Fibroblast of the conjunctiva (primary cell): ENCODE measurements around the gene IRAK3.
"Not testable (repeated sequence)": the region's sequence is repeated elsewhere in the genome, so short reads cannot be mapped to it uniquely, and the experiment has no call there.

Experiments used
- DNase-seq: peaks from one replicate; pipeline ENCODE4 v3.0.0-alpha.2; 2010; ENCODE audit warnings: low read depth

The IRAK3 gene

DNA sequence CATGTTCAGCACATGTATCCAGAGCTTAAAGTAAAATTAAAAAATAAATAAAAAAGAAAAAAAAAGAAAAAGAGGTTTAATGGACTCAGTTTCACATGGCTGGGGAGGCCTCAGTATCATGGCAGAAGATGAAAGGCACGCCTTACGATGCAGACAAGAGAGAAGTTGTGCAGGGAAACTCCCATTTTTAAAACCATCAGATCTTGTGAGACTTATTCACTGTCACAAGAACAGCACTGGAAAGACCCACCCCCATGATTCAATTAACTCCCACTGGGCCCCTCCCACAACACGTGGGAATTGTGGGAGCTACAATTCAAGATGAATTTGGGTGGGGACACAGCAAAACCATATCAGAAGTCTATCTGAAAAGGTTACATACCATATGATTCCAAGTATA, 24.0 kb downstream of the IRAK3 start:
- not testable (repeated sequence) for DNase-seq

DNA sequence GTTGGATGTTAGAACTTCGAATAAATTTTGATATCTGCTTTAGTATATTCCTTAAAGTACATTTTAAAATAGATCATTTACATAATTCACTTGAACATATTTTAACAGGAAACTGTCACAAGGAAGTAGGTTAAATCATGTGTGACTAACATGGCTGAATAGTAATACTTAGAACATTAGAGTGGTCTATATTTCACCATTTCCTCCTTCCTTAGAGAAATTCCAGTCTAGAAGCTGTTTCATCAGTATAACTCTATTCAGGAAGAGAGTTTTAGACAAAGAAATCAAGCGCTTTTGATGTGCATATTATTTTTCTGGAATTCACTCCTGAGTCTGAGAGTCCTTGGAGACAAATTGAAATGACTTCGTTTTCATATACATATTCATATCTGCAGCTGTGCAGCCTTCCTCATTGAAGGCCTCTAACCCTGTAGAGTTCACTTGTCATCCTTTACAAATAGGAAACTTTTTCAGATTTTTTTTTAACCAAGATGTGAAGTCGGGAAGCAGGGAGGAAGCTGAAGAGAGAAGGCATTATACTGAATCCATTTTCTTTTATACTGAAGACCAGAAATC, 28.4 kb downstream of the IRAK3 start:
- DNase-seq: no peak

GRCh38 chr12:66228462-66228861, 39.4 kb downstream of the IRAK3 start:
- no peak for DNase-seq

DNA sequence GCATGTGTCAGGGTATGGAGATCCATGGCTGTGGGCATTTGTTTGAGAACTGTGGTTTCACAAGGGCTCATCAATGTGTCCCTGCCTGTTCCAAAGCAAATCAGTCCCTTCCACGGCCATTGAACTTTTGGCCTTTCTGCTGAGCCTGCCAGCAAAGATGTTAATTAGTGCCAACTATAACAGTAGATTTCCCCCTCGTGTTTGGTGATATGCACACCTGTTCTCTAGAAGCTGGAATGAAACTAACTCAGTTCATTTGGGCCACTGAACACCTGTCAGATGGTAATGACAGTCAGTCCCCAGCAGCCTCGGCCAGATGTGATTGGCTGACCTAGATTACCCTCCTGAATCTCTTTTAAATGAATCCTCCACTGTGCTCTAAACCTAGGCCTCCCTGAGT, 43.2 kb downstream of the IRAK3 start:
- no peak for DNase-seq

DNA sequence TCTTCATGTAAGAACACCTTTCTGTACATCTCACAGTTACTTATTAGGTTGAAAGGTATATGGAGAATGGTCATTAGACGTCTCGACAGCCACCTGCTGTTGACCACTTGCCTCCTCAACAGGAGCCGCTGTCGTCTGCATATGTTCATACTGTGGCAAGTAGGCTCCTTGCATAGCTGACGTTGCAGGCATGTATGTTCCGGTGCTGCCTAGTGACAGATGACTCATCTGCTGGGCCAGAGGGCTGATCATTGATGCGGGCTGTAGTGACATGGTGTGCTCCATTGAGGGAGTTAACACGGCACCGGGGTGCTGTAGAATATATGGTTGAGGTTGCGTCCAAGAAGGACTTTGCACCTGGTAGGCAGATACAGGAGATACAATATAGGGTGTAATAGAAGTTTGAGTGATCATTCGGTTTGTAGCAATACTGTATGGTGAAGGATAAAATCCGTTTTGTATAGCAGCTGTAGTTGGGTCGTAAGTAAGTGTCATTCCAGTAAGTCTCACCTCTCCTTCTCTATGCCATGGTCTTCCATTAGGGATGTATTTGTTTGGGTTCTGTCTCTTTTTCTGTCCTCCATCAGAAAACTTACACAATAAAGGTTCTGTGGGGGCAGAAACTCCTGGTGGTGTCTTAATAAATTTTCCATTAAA, 45.2 kb downstream of the IRAK3 start:
- DNase-seq: not testable (repeated sequence)

- DNase-seq: peak; percentile 28
Measured at GRCh38 chr12:66234773-66235625, 46.0 kb downstream of the IRAK3 start.

DNA sequence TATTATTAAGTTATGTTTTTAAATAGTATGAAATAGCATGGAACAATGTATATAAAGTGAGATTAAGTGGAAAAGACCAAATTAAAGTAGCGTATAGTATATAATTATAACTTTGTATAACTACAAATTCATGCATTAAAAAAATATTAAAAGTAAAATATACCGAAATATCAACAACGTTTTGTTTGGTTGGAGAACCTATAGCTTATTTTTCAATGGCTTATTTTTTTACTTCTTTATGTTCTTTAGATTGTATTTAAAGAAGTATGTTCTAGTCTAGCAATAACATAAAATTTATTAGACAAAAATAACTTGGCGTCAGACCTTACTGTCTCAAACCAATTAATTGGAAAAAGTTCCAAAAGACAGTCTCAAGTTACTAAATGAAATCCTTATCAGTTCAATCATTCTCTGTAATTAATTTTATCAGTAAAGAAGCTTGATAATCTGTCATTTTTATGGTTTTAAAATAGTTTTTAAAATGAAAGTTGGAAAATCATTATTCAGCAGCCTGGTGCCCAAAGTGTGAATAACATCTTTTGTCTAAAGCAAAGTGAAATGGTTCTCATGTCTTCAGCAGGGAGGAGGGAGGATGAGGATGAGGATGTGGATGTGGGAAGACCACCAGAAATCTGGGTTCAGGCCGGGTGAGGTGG, 46.7 kb downstream of the IRAK3 start:
- no peak for DNase-seq

DNA sequence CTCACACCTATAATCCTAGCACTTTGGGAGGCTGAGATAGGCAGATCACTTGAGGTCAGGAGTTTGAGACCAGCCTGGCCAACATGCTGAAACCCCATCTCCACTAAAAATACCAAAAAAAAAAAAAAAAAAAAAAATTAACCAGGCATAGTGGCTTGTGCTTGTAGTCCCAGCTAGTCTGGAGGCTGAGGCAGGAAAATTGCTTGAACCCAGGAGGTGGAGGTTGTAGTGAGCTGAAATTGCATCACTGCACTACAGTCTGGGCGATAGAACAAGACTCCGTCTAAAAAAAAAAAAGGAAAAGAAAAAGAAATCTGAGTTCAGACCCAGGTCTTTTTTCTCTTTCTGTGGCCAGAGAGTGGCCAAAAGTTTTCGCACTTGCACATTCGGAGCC, 47.3 kb downstream of the IRAK3 start:
- not testable (repeated sequence) for DNase-seq

DNA sequence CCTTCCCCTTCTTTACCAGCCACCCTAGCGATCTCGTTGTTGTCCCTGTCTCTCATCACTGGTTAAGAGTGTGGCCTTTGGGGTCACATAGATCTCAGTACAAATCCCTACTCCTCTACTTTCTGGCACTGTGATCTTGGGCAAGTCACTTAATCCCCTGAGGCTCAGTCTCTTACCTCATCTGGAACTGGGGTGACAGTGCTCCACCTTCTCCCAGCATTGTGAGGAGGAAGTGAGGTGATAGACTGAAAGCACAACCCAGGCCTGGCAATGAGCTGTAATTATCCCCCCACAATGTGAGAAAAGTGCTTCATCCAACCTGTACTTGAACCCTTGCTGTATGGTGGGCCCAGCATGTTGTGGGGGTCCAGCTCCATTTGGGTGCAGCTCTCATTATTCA, 48.0 kb downstream of the IRAK3 start:
- DNase-seq: no peak

- DNase-seq: no peak
Measured at GRCh38 chr12:66237505-66238175, 48.6 kb downstream of the IRAK3 start.

- DNase-seq: no peak
Measured at GRCh38 chr12:66239295-66239694, 50.3 kb downstream of the IRAK3 start.

GRCh38 chr12:66240096-66240820, 51.2 kb downstream of the IRAK3 start:
- no peak for DNase-seq

DNA sequence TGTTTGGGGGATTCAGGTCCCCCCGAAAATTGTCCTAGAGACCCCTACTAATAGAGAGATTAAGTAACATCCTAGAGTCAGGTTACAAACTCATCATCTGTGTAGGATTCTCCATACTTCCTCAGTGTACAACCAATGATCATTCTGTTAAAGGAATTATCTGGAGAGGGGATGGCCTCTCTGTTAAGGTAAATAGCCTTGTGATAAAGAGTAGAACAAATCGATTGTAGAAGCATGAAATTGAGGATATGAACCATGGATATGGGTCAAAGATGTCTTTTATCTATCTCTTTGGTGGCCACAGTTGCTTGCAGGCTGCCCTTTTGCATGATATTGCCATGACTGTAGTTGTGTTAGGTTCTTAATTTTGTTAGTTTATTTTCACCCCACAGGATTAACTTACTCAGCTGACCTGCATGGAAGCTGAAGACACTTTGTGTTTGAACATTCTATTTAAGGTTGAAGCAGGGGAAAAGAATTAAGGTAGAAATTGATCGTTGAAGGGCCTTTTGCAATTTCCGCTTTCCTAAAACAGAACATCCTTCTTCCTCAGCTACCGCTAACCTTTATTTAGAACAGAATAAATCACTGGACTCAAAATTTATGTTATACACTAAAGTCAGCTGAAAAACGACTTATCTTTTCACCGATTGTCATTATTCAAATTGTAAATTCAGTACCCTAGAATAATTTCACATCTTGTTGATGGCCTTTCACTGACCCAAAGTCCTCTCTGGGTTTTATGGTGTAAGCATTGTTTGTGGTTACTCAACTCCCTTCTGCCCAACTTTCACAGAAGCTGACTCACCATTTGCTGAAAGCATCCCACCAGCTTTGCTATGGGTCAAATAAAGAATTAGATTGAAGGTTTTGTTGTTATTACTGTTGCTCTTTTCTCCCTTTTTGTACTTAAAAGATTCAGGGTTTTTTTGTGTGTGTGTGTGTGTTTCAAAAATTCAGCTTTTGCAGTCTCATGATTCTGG, 52.3 kb downstream of the IRAK3 start:
- peak; percentile 86 for DNase-seq

DNA sequence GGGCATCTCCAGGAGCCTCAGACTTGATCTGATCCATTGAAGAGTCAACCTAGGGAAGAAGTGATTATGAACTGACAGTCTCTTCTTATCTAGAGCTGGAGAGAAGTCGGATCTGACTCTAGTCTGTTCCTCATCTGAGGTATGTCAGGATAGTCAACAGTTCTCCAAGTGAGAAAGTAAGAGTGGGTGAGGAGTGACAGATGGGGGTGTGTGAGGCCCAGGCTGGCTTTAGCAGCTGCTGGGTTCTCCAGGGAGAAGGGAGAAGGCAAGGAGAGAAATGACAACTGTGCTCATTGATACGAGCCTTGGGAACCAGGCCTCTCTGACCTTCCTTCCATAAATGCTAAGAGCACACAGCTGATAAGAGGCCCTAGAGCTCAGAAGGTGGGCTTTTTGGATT, 53.3 kb downstream of the IRAK3 start:
- DNase-seq: no peak

DNA sequence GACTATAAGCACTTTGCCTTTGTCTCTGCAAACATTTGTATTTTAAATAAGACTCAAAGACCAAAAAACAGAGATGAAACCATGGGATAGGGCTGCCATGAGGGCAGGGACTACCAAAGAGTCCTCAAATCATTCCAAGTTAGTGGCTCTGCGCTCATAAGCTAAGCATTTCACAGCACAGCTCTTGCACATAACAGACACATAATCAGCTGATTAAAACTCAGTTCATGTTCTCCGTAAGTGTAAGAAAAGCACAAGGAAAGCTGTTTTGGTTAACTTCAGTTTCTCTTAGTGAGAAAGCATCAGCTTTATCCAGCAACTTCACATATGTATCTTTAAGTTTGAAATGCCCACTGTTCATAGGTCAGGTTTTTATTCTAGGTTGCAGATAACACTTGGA, 54.9 kb downstream of the IRAK3 start:
- no peak for DNase-seq

DNA sequence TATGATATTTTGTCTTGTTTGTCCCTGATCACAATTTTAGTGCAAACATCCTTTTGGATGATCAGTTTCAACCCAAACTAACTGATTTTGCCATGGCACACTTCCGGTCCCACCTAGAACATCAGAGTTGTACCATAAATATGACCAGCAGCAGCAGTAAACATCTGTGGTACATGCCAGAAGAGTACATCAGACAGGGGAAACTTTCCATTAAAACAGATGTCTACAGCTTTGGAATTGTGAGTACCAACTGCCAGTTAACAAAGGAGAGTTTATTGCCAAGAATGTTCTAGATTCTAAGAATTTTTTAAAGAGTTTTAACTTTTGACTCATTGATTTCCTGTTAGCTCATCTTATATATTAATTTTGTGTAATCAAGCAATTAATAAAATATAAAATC, 55.4 kb downstream of the IRAK3 start:
- no peak for DNase-seq

GRCh38 chr12:66247741-66248140, 58.7 kb downstream of the IRAK3 start:
- no peak for DNase-seq

- no peak for DNase-seq
Measured at GRCh38 chr12:66251049-66251448, 62.0 kb downstream of the IRAK3 start.

DNA sequence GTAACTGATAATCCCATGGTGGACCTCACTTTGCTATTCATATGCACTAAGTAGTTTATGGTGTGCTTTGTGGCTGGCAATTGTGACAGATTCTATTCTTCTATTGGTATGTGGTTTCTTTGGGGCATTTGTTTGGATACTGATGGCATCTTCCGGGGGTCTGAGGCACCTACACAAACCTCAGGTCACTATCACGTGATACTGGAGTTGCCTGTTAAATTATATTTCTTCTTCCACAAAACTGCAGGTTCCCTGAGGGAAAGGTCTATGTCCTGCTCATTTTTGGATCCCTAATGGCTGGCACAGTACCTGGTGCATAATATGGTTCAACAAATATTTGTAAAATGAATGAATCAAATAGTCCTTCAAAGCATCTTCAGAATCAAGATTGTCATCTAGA, 63.8 kb downstream of the IRAK3 start:
- no peak for DNase-seq

DNA sequence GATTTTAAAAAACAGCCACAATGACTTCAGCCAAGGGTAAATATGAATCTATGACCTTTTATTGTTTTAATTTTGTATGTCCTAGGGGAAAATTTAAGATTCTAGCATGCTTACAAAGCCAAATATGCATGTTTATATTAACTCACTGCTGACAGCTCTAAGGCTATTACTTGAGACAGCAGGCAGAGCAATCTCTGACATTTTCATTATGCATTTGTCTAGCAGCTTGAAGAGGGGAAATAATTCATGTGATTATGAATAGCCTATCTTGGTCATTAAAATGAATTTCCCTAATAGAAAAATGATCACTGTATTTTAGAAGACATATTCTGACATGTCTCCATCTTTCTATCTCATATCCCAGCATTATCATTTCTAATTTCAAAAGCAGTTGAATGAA, 66.7 kb downstream of the IRAK3 start:
- no peak for DNase-seq
